ENCODE results near the gene CADM2. TPM values are rescaled to one million over a fixed set of nuclear protein-coding genes. Genes with fewer than 3 reads are reported as not detected.

The CADM2 gene
- total RNA-seq, 1 experiment from 2014 or later, result 3.7 TPM

GRCh38 chr3:86109434-86109833 lies 1150.6 kb downstream of the CADM2 start:
- CTCF ChIA-PET, result interaction anchor here (0.6 kb wide), 1 partner anchor 232 kb away, joined by 8 read pairs; no protein-coding TSS in a partner anchor
- BruUV-seq (replicated peaks), result no TSS peak

More at GRCh38 chr3:86109434-86109833, 1150.6 kb downstream of the CADM2 start:
- Histone ChIP-seq H3K9me3 (ENCODE audit: low read depth, low read length, poor library complexity, severe bottlenecking) (no peaks in the 10 kb centered on the region), H3K4me3 (ENCODE audit: low read depth, low read length, poor library complexity, severe bottlenecking) (no peak overlapping the region), H3K4me1 (ENCODE audit: insufficient read depth, low read length, poor library complexity, severe bottlenecking) (no peaks in the 10 kb centered on the region), H3K27me3 (replicated peaks; ENCODE audit: insufficient read depth, low read depth, low read length, poor library complexity) (no peaks in the 10 kb centered on the region), H3K27ac (ENCODE audit: low read depth, low read length, poor library complexity, severe bottlenecking) (no peak overlapping the region), H3K36me3 (ENCODE audit: insufficient read depth, low read length, poor library complexity, severe bottlenecking) (no peaks in the 10 kb centered on the region)
- POLR2A ChIA-PET (ENCODE audit: low non-redundant PET), result no interaction called here
- TF ChIP-seq CTCF (conservative IDR thresholded peaks at IDR 0.05; ENCODE audit: low read depth, low read length) (no peak), EZH2 (IDR thresholded peaks at IDR 0.05; ENCODE audit: borderline replicate concordance, low read depth, low read length, poor library complexity, severe bottlenecking) (no peak)
- intact Hi-C loops (cut with micrococcal nuclease; ENCODE audit: unreplicated experiment), result no loop called here
- DNase-seq (ENCODE audit: low spot score), result no peak

Small RNA genes within 50 kb of the gene (microRNA-seq; reads per million reads assigned to microRNA genes)
- gene MIR5688, result not detected

Measured in A673 (cell line).